Sigmoid colon (tissue), 4 donors: ENCODE results near the gene GAST.

Experiments
- EP300 ChIP-seq, 4 donors: sonication (generic); formaldehyde crosslinking; IDR thresholded peaks; one replicate each; pipeline ENCODE4 v1.6.1; 2017; ENCODE audit warnings: antibody characterized with exemption in 4 of 4
- POLR2AphosphoS5 ChIP-seq, 4 donors: sonication (generic); formaldehyde crosslinking; IDR thresholded peaks; one replicate each; pipeline ENCODE4 v1.6.1; 2017; ENCODE audit warnings: antibody characterized with exemption in 4 of 4
- TF ChIP-seq, protein P1 (sequence below), 4 experiments: fragments of 450-650 bp in 3 of 4; fragments of 200-600 bp in 1 of 4; IDR thresholded peaks; one replicate each; pipeline ENCODE4 v1.5.1; 2016 to 2019; ENCODE audit warnings: antibody characterized with exemption in 4 of 4, mild to moderate bottlenecking in 3 of 4, moderate library complexity in 2 of 4

DNA sequence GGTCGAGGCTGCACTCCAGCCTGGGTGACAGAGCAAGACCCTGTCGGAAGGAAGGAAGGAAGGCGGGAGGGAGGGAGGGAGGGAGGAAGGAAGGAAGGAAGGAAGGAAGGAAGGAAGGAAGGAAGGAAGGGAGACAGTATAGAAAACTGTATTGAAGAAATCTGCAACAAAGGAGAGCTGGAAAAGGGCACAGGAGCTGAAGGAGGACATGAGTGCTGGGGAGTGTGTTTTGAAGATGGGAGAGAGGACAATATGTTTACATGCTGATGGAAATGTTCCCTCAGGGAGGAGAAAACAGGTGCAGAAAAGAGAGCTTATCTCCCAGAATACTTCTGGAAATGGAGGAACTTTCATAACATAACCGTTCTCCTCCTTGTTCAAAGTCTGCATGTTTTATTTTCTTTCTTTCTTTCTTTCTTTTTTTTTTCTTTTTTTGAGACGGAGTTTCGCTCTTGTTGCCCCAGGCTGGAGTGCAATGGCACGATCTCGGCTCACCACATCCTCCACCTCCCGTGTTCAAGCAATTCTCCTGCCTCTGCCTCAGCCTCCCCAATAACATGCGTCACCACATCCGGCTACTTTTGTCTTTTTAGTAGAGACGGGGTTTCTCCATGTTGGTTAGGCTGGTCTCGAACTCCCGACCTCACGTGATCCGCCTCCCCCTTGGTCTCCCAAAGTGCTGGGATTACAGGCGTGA, 25.0 kb downstream of the GAST start:
- TF ChIP-seq, protein P1, sequence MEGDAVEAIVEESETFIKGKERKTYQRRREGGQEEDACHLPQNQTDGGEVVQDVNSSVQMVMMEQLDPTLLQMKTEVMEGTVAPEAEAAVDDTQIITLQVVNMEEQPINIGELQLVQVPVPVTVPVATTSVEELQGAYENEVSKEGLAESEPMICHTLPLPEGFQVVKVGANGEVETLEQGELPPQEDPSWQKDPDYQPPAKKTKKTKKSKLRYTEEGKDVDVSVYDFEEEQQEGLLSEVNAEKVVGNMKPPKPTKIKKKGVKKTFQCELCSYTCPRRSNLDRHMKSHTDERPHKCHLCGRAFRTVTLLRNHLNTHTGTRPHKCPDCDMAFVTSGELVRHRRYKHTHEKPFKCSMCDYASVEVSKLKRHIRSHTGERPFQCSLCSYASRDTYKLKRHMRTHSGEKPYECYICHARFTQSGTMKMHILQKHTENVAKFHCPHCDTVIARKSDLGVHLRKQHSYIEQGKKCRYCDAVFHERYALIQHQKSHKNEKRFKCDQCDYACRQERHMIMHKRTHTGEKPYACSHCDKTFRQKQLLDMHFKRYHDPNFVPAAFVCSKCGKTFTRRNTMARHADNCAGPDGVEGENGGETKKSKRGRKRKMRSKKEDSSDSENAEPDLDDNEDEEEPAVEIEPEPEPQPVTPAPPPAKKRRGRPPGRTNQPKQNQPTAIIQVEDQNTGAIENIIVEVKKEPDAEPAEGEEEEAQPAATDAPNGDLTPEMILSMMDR (IDR thresholded peaks at IDR 0.05): no peak
- TF ChIP-seq POLR2AphosphoS5 (IDR thresholded peaks at IDR 0.05) (no peak), EP300 (IDR thresholded peaks at IDR 0.05) (no peak)
